Hepatocyte (in vitro differentiated cells): ENCODE measurements around the gene CCDC187.

ENCODE experiments used
- EZH2 ChIP-seq: fragments of 200-600 bp; sonication (generic); IDR thresholded peaks from 2 replicates; pipeline ENCODE4 v1.6.1; 2016; ENCODE audit warnings: antibody characterized with exemption, mild to moderate bottlenecking, borderline replicate concordance
- TF ChIP-seq, protein P1 (sequence below): fragments of 200-600 bp; sonication (generic); IDR thresholded peaks from 2 replicates; pipeline ENCODE4 v1.5.1; 2016; ENCODE audit warnings: antibody characterized with exemption, mild to moderate bottlenecking; ENCODE audit not compliant: poor library complexity

DNA sequence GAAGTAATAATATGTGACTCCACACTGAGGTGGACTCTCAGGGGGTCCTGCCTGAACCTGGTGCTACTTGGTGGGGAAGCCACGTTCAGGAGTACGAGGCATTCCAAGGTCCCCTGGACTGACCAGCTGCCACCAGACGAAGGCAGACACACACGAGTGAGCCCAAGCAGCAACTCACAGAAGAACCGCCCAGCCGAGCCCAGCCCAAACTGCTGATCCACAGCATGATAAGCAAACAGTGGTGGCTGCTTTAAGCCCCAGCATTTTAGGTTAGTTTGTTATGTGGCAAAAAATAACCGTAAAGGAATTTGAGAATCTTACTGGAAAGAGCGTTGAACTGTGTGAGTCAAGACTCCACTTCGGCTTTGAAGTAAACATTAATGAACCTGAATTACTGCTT lies 90.2 kb downstream of the CCDC187 start:
- TF ChIP-seq, protein P1, sequence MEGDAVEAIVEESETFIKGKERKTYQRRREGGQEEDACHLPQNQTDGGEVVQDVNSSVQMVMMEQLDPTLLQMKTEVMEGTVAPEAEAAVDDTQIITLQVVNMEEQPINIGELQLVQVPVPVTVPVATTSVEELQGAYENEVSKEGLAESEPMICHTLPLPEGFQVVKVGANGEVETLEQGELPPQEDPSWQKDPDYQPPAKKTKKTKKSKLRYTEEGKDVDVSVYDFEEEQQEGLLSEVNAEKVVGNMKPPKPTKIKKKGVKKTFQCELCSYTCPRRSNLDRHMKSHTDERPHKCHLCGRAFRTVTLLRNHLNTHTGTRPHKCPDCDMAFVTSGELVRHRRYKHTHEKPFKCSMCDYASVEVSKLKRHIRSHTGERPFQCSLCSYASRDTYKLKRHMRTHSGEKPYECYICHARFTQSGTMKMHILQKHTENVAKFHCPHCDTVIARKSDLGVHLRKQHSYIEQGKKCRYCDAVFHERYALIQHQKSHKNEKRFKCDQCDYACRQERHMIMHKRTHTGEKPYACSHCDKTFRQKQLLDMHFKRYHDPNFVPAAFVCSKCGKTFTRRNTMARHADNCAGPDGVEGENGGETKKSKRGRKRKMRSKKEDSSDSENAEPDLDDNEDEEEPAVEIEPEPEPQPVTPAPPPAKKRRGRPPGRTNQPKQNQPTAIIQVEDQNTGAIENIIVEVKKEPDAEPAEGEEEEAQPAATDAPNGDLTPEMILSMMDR: no peak
- no peak for TF ChIP-seq EZH2
